Endodermal cell (in vitro differentiated cells): ENCODE results near the gene CDKN1A. TPM values are rescaled to one million over a fixed set of nuclear protein-coding genes. Genes with fewer than 3 reads are reported as not detected.

Experiments
- DNase-seq: peaks from one replicate; pipeline ENCODE4 v3.0.0-alpha.2; 2017
- H3K27ac ChIP-seq: 2 replicates; pipeline ENCODE4 v1.5.1; 2013; ENCODE audit warnings: mild to moderate bottlenecking, low read depth, low read length, moderate library complexity
- H3K27me3 ChIP-seq: 2 replicates; pipeline ENCODE4 v1.6.1; 2013; ENCODE audit warnings: mild to moderate bottlenecking, low read length, moderate library complexity; ENCODE audit not compliant: insufficient read depth, control insufficient read depth, poor library complexity, severe bottlenecking
- H3K36me3 ChIP-seq: 2 replicates; pipeline ENCODE4 v1.7.0; 2013; ENCODE audit warnings: mild to moderate bottlenecking, low read length, moderate library complexity; ENCODE audit not compliant: control insufficient read depth, insufficient read depth
- H3K4me1 ChIP-seq: one replicate; pipeline ENCODE4 v1.7.0; 2013; ENCODE audit warnings: low read length; ENCODE audit not compliant: control insufficient read depth, insufficient read depth
- H3K4me3 ChIP-seq: 2 replicates; pipeline ENCODE4 v1.5.1; 2013; ENCODE audit warnings: mild to moderate bottlenecking, low read length, moderate library complexity
- H3K9ac ChIP-seq: 2 replicates; pipeline ENCODE4 v1.6.1; 2013; ENCODE audit warnings: mild to moderate bottlenecking, low read length, moderate library complexity; ENCODE audit not compliant: poor library complexity, severe bottlenecking; ENCODE audit errors: extremely low read depth
- H3K9me3 ChIP-seq: 2 replicates; pipeline ENCODE4 v1.6.1; 2013; ENCODE audit warnings: mild to moderate bottlenecking, low read length, moderate library complexity; ENCODE audit not compliant: control insufficient read depth
- H3K27ac Mint-ChIP-seq: 2 replicates; pipeline ENCODE4 v1.8.0; 2020; ENCODE audit warnings: mixed read lengths
- H3K27me3 Mint-ChIP-seq: 2 replicates; pipeline ENCODE4 v1.8.0; 2021; ENCODE audit warnings: mild to moderate bottlenecking, mixed read lengths; ENCODE audit not compliant: insufficient read depth
- H3K36me3 Mint-ChIP-seq: 2 replicates; pipeline ENCODE4 v1.8.0; 2020; ENCODE audit warnings: low read depth, mixed read lengths
- H3K4me1 Mint-ChIP-seq: 2 replicates; pipeline ENCODE4 v1.8.0; 2020; ENCODE audit warnings: mixed read lengths
- H3K4me3 Mint-ChIP-seq: 2 replicates; pipeline ENCODE4 v1.8.0; 2020; ENCODE audit warnings: mild to moderate bottlenecking, moderate library complexity, mixed read lengths
- H3K9me3 Mint-ChIP-seq: 2 replicates; pipeline ENCODE4 v1.8.0; 2020; ENCODE audit warnings: mild to moderate bottlenecking, mixed read lengths
- CTCF ChIP-seq: fragments of 200-600 bp; sonication (generic); conservative IDR thresholded peaks from 2 replicates; pipeline ENCODE4 v1.5.0; 2021; ENCODE audit warnings: antibody characterized with exemption, mild to moderate bottlenecking
- WGBS, 2 experiments: methylation state at CpG; one replicate each; pipeline versions ENCODE4 v1.1.5 to v1.1.7; 2013; ENCODE audit warnings: missing lambda C conversion rate in 2 of 2, mixed read lengths in 1 of 2; ENCODE audit not compliant: insufficient coverage in 1 of 2, insufficient read length in 1 of 2; 5-methylcytosine and 5-hydroxymethylcytosine counted together
- total RNA-seq, 2 donors: library from RNA; stranded (reverse); fragmentation: NEBNext Ultra II Directional in 1 of 2; extraction: Animal tissue kit (Norgen Biotek cat#: 25700) in 1 of 2; gene quantifications; 2 replicates in 1 of 2; 3 replicates in 1 of 2; pipeline ENCODE4 v1.2.1, GENCODE V29; 2021

The CDKN1A gene
- total RNA-seq, 2 donors from 2014 or later, result 1.9 to 3.7 TPM

GRCh38 chr6:36700831-36701230 lies 22.3 kb downstream of the CDKN1A start:
- Histone ChIP-seq H3K27ac (no peak overlapping the region), H3K9me3 (no peaks in the 10 kb centered on the region), H3K4me1 (peaks cover 6% of the 10 kb centered on the region), H3K27me3 (no peaks in the 10 kb centered on the region), H3K36me3 (no peaks in the 10 kb centered on the region), H3K9ac (no peak overlapping the region), H3K4me3 (no peak overlapping the region)
- Mint-ChIP-seq H3K4me1 (peaks cover 5% of the 10 kb centered on the region), H3K4me3 (no peak overlapping the region), H3K36me3 (no peaks in the 10 kb centered on the region), H3K27me3 (peaks cover 12% of the 10 kb centered on the region), H3K9me3 (no peaks in the 10 kb centered on the region), H3K27ac (no peak overlapping the region)
- peak; percentile 16 for DNase-seq
- WGBS, 2 experiments, result 92 to 99% methylated on average over 3 of the region's 3 CpGs
- TF ChIP-seq CTCF, result no peak

GRCh38 chr6:36701401-36701991 lies 23.0 kb downstream of the CDKN1A start:
- Mint-ChIP-seq H3K4me1 (peaks cover 5% of the 10 kb centered on the region), H3K27ac (no peak overlapping the region), H3K27me3 (peaks cover 12% of the 10 kb centered on the region), H3K36me3 (no peaks in the 10 kb centered on the region), H3K4me3 (no peak overlapping the region), H3K9me3 (no peaks in the 10 kb centered on the region)
- H3K36me3 ChIP-seq, result no peaks in the 10 kb centered on the region
- no peak overlapping the region for H3K27ac ChIP-seq
- no peak overlapping the region for H3K9ac ChIP-seq
- H3K4me3 ChIP-seq, result no peak overlapping the region
- DNase-seq, result peak; percentile 72
- peaks cover 6% of the 10 kb centered on the region for H3K4me1 ChIP-seq
- no peaks in the 10 kb centered on the region for H3K27me3 ChIP-seq
- no peaks in the 10 kb centered on the region for H3K9me3 ChIP-seq
- peak; percentile 75 for TF ChIP-seq CTCF
- WGBS, 2 experiments, result 93 to 94% methylated on average over 2 to 3 of the region's 3 CpGs

GRCh38 chr6:36702656-36703055 lies 24.1 kb downstream of the CDKN1A start:
- Histone ChIP-seq H3K27me3 (no peaks in the 10 kb centered on the region), H3K27ac (no peak overlapping the region), H3K9me3 (no peaks in the 10 kb centered on the region), H3K9ac (no peak overlapping the region), H3K4me1 (peaks cover 6% of the 10 kb centered on the region), H3K4me3 (no peak overlapping the region), H3K36me3 (no peaks in the 10 kb centered on the region)
- Mint-ChIP-seq H3K9me3 (no peaks in the 10 kb centered on the region), H3K27me3 (peaks cover 12% of the 10 kb centered on the region), H3K4me1 (peaks cover 5% of the 10 kb centered on the region), H3K36me3 (no peaks in the 10 kb centered on the region), H3K4me3 (no peak overlapping the region), H3K27ac (no peak overlapping the region)
- DNase-seq, result peak; percentile 50
- TF ChIP-seq CTCF, result no peak
- 92 to 100% methylated on average over 2 to 3 of the region's 3 CpGs for WGBS, 2 experiments
